Measurements from ENCODE around the gene ZNF883.
"Not testable (repeated sequence)": the region's sequence is repeated elsewhere in the genome, so short reads cannot be mapped to it uniquely, and the experiment has no call there.

Gene ZNF883

GRCh38 chr9:113011911-113012381, at the start of gene ZNF883:
Gene ZNF883 (minus strand): TSS chr9:113012192.
- no peak for DNase-seq

DNA sequence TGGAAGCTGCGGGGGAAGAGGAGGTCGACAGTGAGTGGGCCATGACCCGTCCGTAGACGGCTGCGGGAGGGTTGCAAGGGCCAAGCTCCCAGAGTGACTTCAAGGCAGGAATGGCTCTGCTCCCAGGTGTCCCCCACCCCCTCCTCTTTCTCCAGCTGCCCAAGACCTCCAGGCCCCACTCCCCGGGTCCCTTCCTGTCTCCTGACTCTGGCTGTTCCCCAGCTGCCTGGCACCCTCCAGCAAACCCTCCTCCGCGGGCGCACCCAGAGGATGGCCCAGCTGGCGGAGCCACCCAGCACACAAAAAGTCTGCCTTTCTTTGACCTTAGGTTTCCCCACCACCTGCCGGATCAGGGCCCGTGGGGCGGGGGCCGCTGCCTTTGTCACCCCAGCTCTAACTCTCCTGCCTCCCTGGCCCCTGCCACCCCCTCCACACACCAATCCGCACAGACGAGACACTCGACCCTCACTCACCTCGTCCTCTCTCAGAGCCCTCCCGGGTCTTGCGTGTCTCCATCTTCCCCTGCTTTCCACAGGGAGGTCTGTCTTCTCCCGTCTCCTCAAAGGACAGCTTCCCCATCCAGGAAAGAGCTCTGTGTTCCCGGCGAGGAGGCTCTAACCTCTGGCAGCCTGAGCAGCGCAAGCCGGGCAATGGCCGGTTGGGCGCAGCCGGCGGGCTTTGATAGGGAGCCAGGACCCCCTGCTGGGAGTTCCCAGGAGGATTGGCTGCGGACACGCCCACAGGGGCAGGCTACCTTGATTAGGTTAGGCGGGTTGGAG, 49.3 kb upstream of the ZNF883 start:
- not testable (repeated sequence) for DNase-seq

- DNase-seq: peak; percentile 39
Observed at GRCh38 chr9:113059581-113060284, 47.7 kb upstream of the ZNF883 start.

GRCh38 chr9:113057193-113057592, 45.2 kb upstream of the ZNF883 start:
- DNase-seq: no peak

- DNase-seq: peak; percentile 87
Observed at GRCh38 chr9:113056191-113057106, 44.5 kb upstream of the ZNF883 start, which contains the start of gene ZFP37. Gene ZFP37 (minus strand): TSS chr9:113056724. CDS start chr9:113056688, 36 bp downstream.

- no peak for DNase-seq
Observed at GRCh38 chr9:113042884-113043657, 31.1 kb upstream of the ZNF883 start.

DNA sequence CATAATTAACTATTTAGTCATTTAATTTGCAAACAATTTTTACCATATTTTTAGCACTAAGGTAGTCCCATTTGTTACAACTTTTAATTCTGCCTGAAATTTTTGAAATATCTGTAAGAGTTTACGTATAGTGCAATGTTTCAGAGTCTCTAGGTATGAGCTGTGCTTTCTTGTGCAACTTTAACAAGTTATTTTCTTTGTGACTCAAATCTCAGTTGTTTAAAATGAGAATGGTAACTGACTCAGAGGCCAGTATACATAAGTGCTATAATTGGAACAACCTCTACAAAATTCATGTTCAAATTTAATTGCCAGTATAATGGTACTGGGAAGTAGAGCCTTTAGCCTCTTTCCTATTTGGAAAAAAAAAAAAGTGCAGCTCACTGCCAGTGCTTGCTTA, 14.2 kb upstream of the ZNF883 start:
- DNase-seq: no peak

GRCh38 chr9:113018247-113018646, 6.3 kb upstream of the ZNF883 start:
- no peak for DNase-seq

- no peak for DNase-seq
Observed at GRCh38 chr9:113012492-113012891, 500 bp upstream of the ZNF883 start.

DNA sequence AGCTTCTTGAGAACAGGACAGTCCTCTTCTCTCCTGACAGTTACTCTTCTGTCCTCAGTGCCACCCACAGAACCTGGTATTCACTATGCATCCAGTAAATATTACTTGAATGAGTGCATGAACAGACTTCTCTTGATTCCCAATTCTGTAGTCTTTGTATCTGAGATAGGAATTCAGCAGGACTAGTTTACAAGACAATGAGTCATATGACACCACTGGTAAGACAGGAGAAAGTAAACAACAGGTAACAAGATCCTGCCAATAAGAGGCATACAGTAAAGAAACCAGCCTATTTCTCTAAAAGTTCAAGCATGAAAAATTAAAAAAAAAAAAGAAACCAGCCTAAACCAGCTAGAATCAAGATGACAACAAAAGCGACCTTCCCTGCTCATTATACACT, 6.2 kb downstream of the ZNF883 start:
- DNase-seq: no peak

GRCh38 chr9:112997236-112997941, 14.6 kb downstream of the ZNF883 start:
- DNase-seq: no peak

DNA sequence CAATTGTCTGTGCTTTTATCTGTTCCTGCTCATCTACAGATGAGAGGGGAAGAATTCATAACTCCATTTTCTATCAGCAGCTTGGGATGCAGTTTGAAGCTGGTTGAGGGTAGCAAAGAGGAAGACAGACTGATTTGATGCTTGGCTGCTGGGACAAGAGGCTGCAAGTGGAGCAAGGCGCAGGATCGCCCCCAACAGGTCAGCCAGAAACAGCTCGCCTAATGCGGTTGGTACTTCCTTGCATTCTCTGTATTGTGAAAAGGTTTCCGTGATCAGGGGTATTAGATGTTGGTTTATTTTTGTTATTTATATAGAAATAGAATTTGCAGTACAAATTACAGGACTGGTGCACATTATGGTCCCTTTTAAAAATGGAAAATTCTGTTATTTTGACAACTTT, 40.6 kb downstream of the ZNF883 start:
- no peak for DNase-seq

GRCh38 chr9:112970939-112971338, 41.1 kb downstream of the ZNF883 start:
- DNase-seq: no peak

DNA sequence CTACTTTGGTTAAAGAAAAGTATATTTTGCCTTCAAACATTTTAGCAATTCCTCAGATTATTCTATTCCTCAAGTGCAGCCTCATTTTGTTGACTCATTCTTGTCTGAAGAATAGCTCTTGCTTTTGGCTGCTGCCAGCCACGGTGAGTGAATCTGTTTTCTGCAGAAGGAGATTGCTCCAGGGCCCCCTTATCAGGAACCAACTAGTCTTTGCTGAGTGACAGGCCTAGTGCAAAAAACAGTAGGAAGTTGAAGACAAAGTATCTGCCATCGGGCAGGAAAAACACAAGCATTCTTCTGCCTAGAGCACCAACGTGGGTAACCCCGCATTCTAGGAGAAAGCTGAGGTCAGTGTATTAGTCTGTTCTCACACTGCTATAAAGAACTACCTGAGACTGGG, 42.3 kb downstream of the ZNF883 start:
- no peak for DNase-seq

DNA sequence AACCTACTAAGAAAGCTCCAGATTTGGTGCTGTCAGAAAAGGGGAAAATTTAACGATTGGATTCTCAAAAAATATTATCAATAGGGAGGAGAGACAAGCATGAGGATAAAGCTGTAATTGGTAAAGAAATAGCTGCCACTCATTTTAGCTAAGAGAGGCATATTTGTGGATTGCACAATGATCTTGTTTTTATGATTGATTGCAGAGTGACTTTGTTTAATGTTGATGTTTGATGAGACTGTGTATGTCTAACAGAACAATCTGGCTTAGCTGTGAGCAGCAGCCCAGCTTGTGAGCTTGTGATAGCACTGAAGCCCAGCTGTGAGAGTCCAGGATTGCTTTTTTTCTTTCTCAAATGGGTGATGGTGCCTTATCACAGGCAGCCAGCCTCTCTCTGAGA, 56.4 kb downstream of the ZNF883 start:
- no peak for DNase-seq

GRCh38 chr9:112945620-112946208, 66.3 kb downstream of the ZNF883 start:
- DNase-seq: no peak

DNA sequence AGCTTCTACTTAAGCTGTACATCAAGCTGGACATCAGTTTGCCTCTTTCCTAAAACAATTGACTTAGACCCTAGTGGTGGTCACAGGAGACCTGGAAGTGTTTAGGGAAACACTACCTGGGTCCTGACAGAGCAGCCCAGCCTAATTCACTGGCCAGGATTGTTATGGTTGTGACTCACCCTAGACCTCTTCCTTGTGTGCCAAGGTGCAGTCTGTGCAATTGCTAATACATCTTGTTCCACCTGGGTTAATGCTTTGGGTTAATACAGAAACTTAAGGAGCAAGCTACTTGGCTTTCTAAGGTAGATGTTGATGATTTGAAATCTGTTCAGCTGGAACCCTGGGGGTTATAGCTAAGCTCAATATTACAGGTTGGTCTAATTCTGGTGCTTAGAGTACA, 72.6 kb downstream of the ZNF883 start:
- no peak for DNase-seq

GRCh38 chr9:112933696-112934095, 78.3 kb downstream of the ZNF883 start:
- no peak for DNase-seq

DNA sequence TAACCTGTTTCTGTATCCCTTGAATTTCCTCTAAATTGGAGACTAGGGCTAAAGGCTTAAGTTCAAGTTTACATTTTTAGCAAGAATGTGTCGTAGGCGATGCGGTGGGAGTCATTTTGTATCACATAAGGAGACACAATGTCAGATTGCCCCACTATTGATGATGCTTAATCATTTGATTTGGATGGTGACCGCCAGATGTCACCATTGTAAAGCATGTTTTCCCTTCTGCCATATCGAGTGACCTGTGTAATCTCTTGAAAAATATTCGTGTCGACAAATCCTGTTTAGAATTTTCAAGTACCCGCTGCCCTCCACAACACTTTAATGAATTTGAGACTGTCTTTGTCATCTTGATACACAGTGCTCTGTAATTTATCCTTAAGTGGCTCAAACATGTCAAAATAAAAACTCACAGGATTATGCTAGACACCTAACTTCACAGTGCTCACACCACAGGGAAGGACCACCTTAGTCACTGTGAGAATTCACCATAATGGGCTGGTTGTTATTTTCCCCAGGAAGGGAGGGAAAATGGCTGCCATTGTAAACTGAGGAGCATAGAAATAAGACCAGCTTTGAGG, 86.8 kb downstream of the ZNF883 start:
- DNase-seq: peak; percentile 1

DNA sequence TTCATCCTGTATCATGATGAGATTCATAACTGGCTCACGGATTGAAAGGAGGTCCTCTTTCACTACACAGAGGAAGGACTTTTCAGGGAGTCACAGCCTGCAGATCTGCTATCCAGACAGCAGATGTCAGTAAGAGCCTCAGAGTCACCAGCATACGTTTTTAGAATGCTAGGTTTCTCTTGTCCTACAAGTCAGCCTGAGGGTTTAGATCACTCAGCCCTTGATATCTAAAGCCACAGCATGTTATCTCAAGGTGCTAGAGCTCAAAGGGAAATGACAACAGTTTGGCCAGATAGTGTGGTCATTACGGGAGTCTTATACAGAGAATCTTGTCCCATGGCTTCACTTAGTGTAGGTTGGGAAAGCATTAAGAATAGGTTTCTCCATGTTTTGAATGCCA, 90.4 kb downstream of the ZNF883 start:
- no peak for DNase-seq

GRCh38 chr9:112917987-112918362, 94.0 kb downstream of the ZNF883 start:
- DNase-seq: no peak

Data from T1000 (cell line).